HG02571 (cell line): Measurements from ENCODE around the gene NOD1.
"Not testable (repeated sequence)": the region's sequence is repeated elsewhere in the genome, so short reads cannot be mapped to it uniquely, and the experiment has no call there.

ENCODE experiments used
- ATAC-seq: cut with Tn5 transposase; IDR thresholded peaks from one replicate; pipeline ENCODE4 v1.9.1; 2021; ENCODE audit warnings: mild to moderate bottlenecking, moderate library complexity; ENCODE audit not compliant: unreplicated experiment

Gene NOD1, protein sequence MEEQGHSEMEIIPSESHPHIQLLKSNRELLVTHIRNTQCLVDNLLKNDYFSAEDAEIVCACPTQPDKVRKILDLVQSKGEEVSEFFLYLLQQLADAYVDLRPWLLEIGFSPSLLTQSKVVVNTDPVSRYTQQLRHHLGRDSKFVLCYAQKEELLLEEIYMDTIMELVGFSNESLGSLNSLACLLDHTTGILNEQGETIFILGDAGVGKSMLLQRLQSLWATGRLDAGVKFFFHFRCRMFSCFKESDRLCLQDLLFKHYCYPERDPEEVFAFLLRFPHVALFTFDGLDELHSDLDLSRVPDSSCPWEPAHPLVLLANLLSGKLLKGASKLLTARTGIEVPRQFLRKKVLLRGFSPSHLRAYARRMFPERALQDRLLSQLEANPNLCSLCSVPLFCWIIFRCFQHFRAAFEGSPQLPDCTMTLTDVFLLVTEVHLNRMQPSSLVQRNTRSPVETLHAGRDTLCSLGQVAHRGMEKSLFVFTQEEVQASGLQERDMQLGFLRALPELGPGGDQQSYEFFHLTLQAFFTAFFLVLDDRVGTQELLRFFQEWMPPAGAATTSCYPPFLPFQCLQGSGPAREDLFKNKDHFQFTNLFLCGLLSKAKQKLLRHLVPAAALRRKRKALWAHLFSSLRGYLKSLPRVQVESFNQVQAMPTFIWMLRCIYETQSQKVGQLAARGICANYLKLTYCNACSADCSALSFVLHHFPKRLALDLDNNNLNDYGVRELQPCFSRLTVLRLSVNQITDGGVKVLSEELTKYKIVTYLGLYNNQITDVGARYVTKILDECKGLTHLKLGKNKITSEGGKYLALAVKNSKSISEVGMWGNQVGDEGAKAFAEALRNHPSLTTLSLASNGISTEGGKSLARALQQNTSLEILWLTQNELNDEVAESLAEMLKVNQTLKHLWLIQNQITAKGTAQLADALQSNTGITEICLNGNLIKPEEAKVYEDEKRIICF

GRCh38 chr7:30478349-30479201 is at the start of gene NOD1:
Gene NOD1, minus strand, starts transcription at chr7:30478784. Its CDS starts 21,863 bp downstream, at chr7:30456921.
- peak; percentile 90 for ATAC-seq

DNA sequence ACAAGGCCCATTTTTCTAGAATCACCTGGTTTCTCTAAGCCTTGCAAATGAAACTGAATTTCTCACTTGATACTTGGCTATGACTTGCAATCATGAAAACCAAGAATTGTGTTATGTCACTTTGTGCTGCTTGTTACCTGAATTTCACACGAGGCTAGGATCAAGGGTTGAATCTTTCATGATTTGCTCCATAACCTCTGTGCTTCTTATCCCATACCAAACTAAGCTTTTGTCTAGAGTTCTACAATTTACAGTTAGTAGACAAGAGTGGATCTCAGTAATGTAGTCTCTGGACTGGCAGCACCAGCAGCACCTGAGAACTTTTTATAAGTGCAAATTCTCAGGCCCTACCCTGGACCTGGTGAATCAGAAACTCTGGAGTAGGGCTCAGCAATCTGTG is 48.7 kb upstream of the NOD1 start:
- not testable (repeated sequence) for ATAC-seq

- no peak for ATAC-seq
These were observed 47.6 kb upstream of the NOD1 start for GRCh38 chr7:30526163-30526562.

DNA sequence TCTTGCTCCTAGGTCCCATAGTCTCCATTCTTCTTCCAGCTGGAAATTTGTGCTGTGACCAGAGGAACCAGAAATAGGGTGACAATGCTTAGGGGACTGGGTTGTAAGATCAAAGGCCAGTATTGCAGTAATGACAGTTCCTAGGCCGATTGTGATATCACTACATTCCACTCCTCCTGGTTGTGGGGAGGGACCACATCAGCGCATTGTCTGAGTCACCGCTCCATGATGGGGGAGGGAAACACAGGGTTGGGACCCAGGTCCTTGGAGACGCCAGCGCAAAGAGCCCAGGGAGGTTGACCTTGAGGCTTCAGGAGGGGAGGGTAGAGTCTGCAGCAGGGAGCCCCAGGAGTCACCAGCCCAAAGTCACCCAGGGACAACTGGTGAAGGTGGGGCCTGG is 46.8 kb upstream of the NOD1 start:
- ATAC-seq: no peak

- no peak for ATAC-seq
These were observed 46.0 kb upstream of the NOD1 start for GRCh38 chr7:30524545-30524944.

DNA sequence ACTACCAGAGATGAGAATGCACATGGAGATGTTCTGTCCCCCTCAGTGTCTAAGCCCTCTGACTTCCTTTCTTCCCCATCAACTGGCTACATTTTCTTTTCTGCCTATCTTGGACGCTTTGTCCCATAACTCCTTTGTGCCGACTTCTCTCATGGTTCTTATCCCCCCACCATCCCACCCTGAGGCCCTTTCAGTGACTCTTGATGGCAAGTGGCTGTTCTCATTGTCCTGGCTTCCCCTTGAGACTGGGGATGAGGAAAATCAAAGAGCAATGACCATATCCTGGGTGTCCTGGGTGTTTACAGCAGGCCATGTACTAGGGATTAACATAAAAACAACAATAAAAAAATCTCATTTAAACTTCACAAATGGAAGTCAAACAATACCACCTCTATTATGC is 44.9 kb upstream of the NOD1 start:
- no peak for ATAC-seq

GRCh38 chr7:30522159-30522558 is 43.6 kb upstream of the NOD1 start:
- ATAC-seq: no peak

- ATAC-seq: no peak
These were observed 42.9 kb upstream of the NOD1 start for GRCh38 chr7:30521532-30521931.

GRCh38 chr7:30519122-30519521 is 40.5 kb upstream of the NOD1 start:
- ATAC-seq: no peak

GRCh38 chr7:30515761-30516160 is 37.2 kb upstream of the NOD1 start:
- ATAC-seq: no peak

GRCh38 chr7:30514776-30515175 is 36.2 kb upstream of the NOD1 start:
- no peak for ATAC-seq

GRCh38 chr7:30514177-30514576 is 35.6 kb upstream of the NOD1 start:
- no peak for ATAC-seq

- ATAC-seq: no peak
These were observed 35.2 kb upstream of the NOD1 start for GRCh38 chr7:30513762-30514161.

DNA sequence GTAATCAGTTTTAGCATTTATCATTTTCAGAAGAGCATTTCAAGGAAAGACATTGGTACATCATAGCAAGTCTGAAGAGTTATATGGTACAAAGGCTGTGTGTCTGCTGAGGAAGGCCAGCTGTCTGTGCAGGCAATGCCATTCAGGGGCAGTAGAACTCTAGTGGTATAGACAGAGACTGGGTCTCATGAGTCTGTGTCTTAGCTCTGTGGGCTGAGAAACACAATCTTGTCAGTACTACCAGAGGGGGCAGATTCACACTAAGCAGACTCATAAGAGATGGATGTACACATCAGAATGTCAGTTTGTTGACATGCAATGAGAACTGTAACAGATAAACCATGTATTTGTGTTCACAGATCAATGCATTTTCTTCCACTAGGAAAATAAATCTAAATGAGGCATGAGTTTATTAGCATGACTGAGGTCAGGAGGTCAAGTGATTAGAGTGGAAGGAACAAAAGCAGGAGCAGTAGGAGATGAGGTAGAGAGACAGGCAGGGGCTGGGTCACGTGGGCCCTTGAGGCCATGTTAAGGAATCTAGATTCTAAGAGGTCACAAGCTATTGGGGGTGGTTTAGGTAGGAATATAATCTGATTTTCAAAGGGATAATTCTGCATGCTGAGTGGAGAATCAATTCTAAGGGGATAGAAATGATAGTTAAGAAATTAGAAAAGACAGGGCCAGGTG is 33.5 kb upstream of the NOD1 start:
- no peak for ATAC-seq

DNA sequence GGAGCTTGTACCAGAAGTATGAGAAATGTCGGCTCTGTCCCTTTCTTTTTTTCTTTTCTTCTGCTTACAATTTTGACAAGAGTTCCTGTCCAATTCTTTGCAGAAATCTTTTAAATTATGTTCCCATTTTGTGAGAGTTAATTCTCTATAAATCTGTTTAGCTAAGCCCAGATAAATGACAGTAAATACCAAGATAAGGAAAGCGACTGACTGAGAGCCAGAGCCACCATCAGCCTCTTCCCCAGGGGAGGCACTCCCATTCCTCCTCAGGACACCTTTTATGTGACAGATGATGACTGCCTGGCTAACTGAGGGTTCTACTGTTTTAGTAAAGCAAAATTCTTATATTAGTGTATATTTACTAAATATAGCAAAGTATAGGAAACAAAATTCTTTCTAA is 32.9 kb upstream of the NOD1 start:
- no peak for ATAC-seq

- no peak for ATAC-seq
These were observed 31.8 kb upstream of the NOD1 start for GRCh38 chr7:30510124-30511075.

GRCh38 chr7:30509171-30509857 is 30.7 kb upstream of the NOD1 start:
- ATAC-seq: not testable (repeated sequence)

- ATAC-seq: not testable (repeated sequence)
These were observed 28.8 kb upstream of the NOD1 start for GRCh38 chr7:30507346-30507900.
